AG04450 (cell line): ENCODE results near the gene AQP4. TPM values are rescaled to one million over a fixed set of nuclear protein-coding genes. Genes with fewer than 3 reads are reported as not detected.

Source experiments
- CTCF ChIA-PET: fragments of 300-600, 350-600 bp; formaldehyde crosslinking; extraction: SDS; loops from one replicate; lab custom pipeline; 2022; ENCODE audit warnings: antibody characterized with exemption, inconsistent platforms; lab: Charles Lee
- POLR2A ChIA-PET: fragments of 350-600 bp; formaldehyde crosslinking; extraction: SDS; loops from one replicate; lab custom pipeline; 2021; ENCODE audit warnings: antibody characterized with exemption, inconsistent platforms; lab: Yijun Ruan, JAX
- DNase-seq: peaks from one replicate; pipeline ENCODE4 v3.0.0-alpha.2; 2011; ENCODE audit warnings: low read depth, low spot score
- H3K27ac ChIP-seq: one replicate; pipeline ENCODE4 v1.5.1; 2012; ENCODE audit warnings: low read depth, low read length, control low read depth
- H3K27me3 ChIP-seq: one replicate; pipeline ENCODE4 v1.6.0; 2012; ENCODE audit warnings: low read length; ENCODE audit not compliant: control insufficient read depth, insufficient read depth
- H3K4me3 ChIP-seq: 2 replicates; pipeline ENCODE4 v1.5.1; 2011; ENCODE audit warnings: mild to moderate bottlenecking, low read depth, low read length, control low read depth
- H3K9me3 ChIP-seq: 2 replicates; pipeline ENCODE4 v1.5.1; 2012; ENCODE audit warnings: low read length; ENCODE audit not compliant: control insufficient read depth, insufficient read depth
- polyA plus RNA-seq: library from polyadenylated mRNA; depleted of rRNA; stranded (reverse); fragments of >200 nt; gene quantifications from 2 replicates; pipeline ENCODE4 v1.2.3, GENCODE V29; 2011
- TF ChIP-seq, protein P1 (sequence below): IDR thresholded peaks from 2 replicates; pipeline ENCODE4 v1.5.1; 2011; ENCODE audit warnings: low read depth, low read length, control low read depth, inconsistent platforms

AQP4 gene
- polyA plus RNA-seq, 1 experiment = not detected

DNA sequence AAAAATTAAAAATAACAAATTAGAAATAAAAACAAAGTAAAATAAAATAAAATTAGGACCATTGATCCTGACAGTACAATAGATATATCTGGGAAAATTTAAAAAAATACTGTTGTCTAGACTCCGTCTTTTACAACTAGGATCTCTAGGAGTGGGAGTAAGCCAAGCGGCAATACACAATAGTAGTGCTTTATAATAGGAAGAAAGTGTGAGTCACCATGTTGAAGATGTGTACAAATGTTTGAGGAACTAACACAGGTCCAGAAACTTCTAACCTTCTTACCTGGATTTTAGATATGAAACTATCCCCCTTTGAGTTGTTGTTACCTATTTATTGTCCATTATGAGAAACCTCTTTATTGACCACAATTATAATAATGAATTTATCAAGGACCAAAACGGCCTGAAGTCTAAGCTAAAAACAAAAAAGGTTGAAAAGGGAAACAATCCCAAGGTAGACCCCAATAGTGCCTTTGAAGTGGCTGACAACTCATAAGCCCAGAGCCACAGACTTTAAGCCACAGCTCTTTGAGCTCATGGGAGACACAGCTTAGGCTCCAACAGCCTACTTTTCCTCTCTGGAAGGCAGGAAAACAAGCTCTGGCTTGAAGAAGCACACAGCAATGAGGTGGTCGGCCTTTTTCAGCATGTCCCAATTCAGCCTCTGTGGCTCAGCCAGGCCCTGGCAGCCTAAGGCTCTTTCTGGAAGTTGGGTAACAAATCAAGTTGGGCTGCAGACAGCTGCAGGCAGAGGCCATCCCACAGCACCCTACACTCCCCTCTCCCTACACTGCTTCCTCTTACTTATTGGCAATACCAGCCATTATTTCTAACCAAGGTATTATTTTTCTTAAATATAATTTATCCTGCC is 62.9 kb downstream of the AQP4 start:
- TF ChIP-seq, protein P1, sequence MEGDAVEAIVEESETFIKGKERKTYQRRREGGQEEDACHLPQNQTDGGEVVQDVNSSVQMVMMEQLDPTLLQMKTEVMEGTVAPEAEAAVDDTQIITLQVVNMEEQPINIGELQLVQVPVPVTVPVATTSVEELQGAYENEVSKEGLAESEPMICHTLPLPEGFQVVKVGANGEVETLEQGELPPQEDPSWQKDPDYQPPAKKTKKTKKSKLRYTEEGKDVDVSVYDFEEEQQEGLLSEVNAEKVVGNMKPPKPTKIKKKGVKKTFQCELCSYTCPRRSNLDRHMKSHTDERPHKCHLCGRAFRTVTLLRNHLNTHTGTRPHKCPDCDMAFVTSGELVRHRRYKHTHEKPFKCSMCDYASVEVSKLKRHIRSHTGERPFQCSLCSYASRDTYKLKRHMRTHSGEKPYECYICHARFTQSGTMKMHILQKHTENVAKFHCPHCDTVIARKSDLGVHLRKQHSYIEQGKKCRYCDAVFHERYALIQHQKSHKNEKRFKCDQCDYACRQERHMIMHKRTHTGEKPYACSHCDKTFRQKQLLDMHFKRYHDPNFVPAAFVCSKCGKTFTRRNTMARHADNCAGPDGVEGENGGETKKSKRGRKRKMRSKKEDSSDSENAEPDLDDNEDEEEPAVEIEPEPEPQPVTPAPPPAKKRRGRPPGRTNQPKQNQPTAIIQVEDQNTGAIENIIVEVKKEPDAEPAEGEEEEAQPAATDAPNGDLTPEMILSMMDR = no peak
- H3K27ac ChIP-seq = no peak overlapping the region
- peaks cover 3% of the 10 kb centered on the region; the same call in 1 of the 2 replicates for H3K9me3 ChIP-seq
- ChIA-PET POLR2A (no interaction called here), CTCF (no interaction called here)
- H3K4me3 ChIP-seq = no peak overlapping the region
- no peaks in the 10 kb centered on the region for H3K27me3 ChIP-seq
- no peak for DNase-seq
